Ureter (tissue), 1 donor: ENCODE results near the gene ZNF282. TPM values are rescaled to one million over a fixed set of nuclear protein-coding genes. Genes with fewer than 3 reads are reported as not detected.

Experiments
- DNase-seq: peaks from one replicate; pipeline ENCODE4 v3.0.0-alpha.2; 2020; ENCODE audit warnings: low spot score
- total RNA-seq: library from RNA; stranded (reverse); gene quantifications from one replicate; pipeline ENCODE4 v1.2.4, GENCODE V29; 2023
- donor health status: DM: yes; HTN: yes; CAD: no.

Gene ZNF282
- total RNA-seq, 1 donor from 2014 or later: 46.6 TPM

DNA sequence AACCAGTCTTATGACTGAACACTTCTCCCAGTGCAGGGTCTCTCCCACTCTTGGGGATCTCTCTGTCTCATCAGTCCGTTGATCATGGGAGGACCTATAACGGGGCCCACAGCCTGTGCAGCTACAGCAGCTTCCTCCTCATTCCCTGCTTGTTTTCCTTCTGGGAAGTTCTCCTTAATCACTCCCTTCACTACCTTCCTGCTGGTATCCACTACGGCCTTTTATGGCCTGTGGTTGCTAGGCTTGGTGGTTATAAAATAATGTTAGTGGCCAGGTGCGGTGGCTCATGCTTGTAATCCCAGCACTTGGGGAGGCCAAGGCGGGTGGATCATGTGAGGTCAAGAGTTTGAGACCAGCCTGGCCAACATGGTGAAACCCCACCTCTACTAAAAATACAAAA, 3.5 kb upstream of the ZNF282 start:
- no peak for DNase-seq

GRCh38 chr7:149194799-149195179, 557 bp upstream of the ZNF282 start:
- no peak for DNase-seq

DNA sequence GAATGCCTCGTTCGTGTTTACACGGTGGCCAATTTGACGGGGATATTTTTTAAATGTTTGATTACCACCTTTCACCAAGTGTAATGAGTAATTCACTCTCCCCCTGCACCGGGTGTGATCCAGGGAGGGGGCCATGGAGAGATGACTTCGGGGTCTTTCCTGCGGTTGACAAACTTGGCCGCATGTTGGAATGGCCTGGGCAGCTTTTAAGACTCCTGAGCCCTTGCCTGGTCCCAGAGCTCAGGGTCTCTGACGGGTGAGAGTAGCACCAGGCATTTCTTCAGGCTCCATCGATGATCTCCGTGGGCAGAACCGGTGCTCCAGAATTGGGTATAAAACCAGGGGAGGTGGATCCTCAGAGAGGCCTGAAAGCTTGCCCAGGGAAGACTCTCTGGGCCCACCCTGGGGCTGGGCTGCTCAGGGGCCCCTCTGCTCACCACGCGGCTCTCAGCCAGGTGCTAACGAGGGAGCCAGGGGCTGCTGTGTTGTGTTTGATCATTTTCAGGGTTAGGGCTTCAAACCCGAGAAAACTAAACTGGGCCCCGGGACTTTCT, 882 bp downstream of the ZNF282 start:
- DNase-seq: no peak

DNA sequence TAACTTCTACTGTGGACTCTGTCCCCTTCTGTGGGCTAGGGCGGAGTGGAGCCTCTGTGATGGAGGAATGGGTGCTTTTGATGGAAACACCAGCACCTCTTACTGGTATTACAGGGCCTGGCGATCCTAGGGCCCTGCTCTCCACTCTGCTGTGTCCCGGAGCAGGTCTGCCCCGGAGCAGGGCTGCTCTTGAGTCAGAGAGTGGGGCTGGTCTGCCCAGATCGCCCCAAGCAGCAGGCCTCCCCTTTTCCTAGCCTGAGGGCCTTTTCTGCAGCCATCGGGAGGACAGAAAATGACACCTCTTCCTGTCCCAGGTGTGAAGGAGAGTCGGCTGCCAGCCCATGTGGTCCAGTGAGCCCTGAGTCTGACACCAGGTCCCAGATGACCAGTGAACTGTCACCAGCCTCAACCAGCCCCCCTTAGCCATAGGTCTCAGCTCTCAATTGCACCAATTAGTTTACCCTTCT, 1.4 kb downstream of the ZNF282 start:
- no peak for DNase-seq

- peak; percentile 46 for DNase-seq
Observed at GRCh38 chr7:149197675-149198074, 2.3 kb downstream of the ZNF282 start.

GRCh38 chr7:149198161-149198816, 2.9 kb downstream of the ZNF282 start:
- no peak for DNase-seq

- DNase-seq: no peak
Observed at GRCh38 chr7:149199234-149199995, 4.1 kb downstream of the ZNF282 start.

DNA sequence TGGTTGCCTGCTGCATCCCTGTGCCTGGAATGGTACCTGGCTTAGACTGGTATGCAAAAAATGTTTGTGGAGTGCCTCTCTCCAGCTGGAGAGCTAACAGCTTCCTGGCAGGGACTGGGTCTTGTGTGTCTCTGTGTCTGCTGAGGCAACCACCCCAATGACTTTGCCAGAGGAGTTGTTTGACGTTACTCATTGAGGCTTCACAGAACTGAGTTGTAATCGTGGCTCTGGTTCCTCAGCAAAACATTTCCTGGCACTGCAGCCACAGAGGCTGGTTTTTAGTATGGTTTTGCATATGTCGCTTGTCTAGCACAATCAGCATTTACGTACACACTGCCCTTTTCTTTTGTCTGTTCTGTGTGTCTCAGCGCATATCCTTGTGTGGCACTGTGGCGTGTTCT, 7.5 kb downstream of the ZNF282 start:
- DNase-seq: no peak

- DNase-seq: peak; percentile 55
Observed at GRCh38 chr7:149205690-149206381, 10.5 kb downstream of the ZNF282 start.

GRCh38 chr7:149207324-149208035, 12.1 kb downstream of the ZNF282 start:
- DNase-seq: no peak

DNA sequence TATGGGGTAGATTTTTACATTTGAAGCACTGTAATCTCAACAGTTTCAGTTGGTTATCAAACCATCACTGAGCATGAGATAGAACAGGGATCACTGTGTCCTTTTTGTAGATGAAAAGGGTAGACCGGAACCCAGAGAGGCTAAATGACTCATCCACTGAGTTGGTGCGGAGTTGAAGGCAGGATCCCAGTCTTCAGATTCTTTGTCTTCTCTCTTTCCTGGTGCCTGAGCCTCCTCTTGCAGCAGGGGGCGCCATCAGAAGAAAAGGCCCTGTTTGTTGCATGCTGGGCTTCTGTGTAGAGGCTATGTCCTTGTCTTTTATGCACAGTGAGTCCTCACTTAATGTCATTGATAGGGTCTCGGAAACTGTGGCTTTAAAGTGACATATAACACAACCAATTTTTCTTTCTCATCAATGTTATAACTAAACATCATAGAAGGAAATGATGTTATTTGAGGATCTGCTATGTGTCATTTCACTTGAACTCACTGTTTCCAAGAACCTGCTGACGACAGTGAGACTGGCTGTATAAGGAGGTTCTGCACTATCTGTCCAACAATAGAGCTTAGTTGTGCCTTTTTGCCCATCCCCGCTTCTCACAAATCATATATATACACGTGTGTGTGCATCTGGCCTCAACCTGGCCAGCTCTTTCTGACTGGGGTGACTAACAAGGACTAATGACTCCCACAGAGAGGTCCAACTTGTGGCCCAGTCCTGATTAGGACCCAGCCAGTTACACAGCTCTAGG, 14.3 kb downstream of the ZNF282 start:
- DNase-seq: no peak

GRCh38 chr7:149210551-149210950, 15.2 kb downstream of the ZNF282 start:
- no peak for DNase-seq

- no peak for DNase-seq
Observed at GRCh38 chr7:149214020-149214720, 18.8 kb downstream of the ZNF282 start.

- no peak for DNase-seq
Observed at GRCh38 chr7:149216402-149216801, 21.1 kb downstream of the ZNF282 start.

GRCh38 chr7:149217570-149217969, 22.2 kb downstream of the ZNF282 start:
- no peak for DNase-seq

DNA sequence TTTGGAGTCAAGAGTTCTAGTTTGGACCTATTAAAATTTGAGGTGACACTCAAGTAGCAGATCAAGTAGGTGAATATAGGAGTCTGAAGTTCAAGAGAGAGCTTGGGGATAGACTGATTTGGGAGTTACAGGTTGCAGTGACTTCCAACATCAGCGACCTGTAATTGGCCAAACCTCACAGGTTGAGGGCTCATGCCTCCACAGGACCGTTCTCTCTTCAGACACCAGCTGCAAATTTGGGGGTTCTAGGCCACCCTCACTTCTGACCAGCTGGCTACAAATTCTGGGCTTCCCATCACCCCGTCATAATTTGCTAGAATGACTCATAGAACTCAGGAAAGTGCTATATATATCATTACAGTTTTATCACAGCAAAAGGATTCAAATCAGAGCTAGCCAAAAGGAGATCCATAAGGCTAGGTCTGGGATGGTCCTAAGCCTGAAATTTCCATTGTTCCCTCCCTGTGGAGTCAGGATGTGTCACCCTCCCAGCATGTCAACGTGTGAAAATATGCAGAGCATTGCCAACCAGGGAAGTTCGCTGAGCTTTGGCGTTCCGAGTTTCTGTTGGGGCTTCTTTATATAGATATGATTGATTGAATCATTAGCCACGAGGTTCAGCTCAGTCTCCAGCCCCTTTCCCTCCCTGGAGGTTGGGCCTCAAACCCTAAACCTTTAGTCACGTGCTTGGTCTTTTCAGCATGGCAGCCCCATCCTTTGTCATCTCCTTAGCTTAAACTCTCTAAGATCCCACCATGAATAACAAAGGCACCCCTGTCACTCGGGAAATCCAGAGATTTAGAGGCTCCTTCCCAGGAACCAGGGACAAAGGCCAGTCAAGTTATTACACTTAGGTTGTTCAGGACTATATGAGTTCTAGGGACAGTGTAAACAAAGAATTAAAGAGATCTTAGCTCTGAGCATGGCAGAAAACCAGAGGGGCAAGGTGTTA, 23.4 kb downstream of the ZNF282 start:
- DNase-seq: no peak

DNA sequence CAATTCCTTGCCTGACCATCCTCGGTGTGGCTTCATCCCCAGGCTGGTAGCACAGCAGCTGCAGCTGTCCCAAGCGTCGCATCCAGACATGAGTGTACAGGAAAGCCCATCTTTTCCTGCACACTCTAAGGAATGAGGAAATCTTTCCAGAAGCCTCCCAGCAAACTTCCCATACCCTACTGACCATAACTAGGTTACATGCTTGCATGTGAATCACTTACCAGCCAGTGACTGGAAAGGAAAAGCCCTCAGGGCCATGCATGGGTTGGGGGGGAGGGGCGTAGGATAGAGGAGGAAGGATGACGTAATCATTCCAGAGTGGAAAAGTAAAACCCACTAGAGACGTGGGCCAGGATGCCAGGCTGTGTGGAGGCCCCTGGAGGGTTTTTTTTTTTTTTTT, 25.2 kb downstream of the ZNF282 start:
- no peak for DNase-seq

GRCh38 chr7:149223176-149223575, 27.8 kb downstream of the ZNF282 start:
- DNase-seq: no peak

DNA sequence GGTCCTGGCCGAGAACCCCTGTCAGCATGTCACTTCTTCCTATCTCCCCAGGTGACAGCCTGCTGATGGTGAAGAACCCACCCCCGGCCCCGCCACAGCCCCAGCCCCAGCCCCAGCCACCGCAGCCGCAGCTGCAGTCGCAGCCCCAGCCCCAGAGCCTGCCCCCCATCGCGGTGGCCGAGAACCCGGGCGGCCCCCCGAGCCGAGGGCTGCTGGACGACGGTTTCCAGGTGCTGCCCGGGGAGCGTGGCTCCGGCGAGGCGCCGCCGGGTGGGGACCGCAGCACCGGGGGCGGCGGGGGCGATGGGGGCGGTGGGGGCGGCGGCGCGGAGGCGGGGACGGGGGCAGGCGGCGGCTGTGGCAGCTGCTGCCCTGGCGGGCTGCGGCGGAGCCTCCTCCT, 28.4 kb downstream of the ZNF282 start:
- no peak for DNase-seq
